GM21717 (cell line): ENCODE results near the gene BTF3.
A peak's percentile ranks its signal among the peaks of the same experiment; 100 is the strongest.

Experiments used
- ATAC-seq: cut with Tn5 transposase; IDR thresholded peaks from one replicate; pipeline ENCODE4 v1.9.1; 2021; ENCODE audit warnings: mild to moderate bottlenecking, moderate library complexity; ENCODE audit not compliant: unreplicated experiment

The BTF3 gene

GRCh38 chr5:73519531-73520283, 21.5 kb downstream of the BTF3 start:
- peak; percentile 97 for ATAC-seq

- no peak for ATAC-seq
Measured at GRCh38 chr5:73522989-73523388, 24.7 kb downstream of the BTF3 start.

GRCh38 chr5:73523861-73524260, 25.6 kb downstream of the BTF3 start:
- no peak for ATAC-seq

- ATAC-seq: no peak
Measured at GRCh38 chr5:73525606-73526203, 27.5 kb downstream of the BTF3 start.

- no peak for ATAC-seq
Measured at GRCh38 chr5:73528248-73528647, 30.0 kb downstream of the BTF3 start.

GRCh38 chr5:73529081-73529480, 30.8 kb downstream of the BTF3 start:
- ATAC-seq: no peak

GRCh38 chr5:73531356-73531755, 33.1 kb downstream of the BTF3 start:
- ATAC-seq: no peak

GRCh38 chr5:73532195-73532594, 34.0 kb downstream of the BTF3 start:
- no peak for ATAC-seq

GRCh38 chr5:73534011-73534644, 35.9 kb downstream of the BTF3 start:
- ATAC-seq: no peak

GRCh38 chr5:73534971-73535370, 36.7 kb downstream of the BTF3 start:
- ATAC-seq: no peak

- ATAC-seq: no peak
Measured at GRCh38 chr5:73539730-73540129, 41.5 kb downstream of the BTF3 start.

- no peak for ATAC-seq
Measured at GRCh38 chr5:73540192-73540591, 42.0 kb downstream of the BTF3 start.

GRCh38 chr5:73542020-73542419, 43.8 kb downstream of the BTF3 start:
- no peak for ATAC-seq

- no peak for ATAC-seq
Measured at GRCh38 chr5:73544429-73545402, 46.5 kb downstream of the BTF3 start.

- no peak for ATAC-seq
Measured at GRCh38 chr5:73545403-73545779, 47.1 kb downstream of the BTF3 start.

GRCh38 chr5:73550016-73550415, 51.8 kb downstream of the BTF3 start:
- ATAC-seq: no peak

GRCh38 chr5:73552642-73553041, 54.4 kb downstream of the BTF3 start:
- ATAC-seq: no peak
